Pulmonary artery endothelial cell (primary cell): Measurements from ENCODE around the gene OGDH. TPM values are rescaled to one million over a fixed set of nuclear protein-coding genes. Genes with fewer than 3 reads are reported as not detected.

Experiments used
- DNase-seq: peaks from one replicate; pipeline ENCODE4 v3.0.0-alpha.2; 2011; ENCODE audit warnings: low read depth, low spot score
- total RNA-seq: library from RNA; depleted of rRNA; stranded (reverse); fragments of >200 nt; gene quantifications from 2 replicates; pipeline ENCODE4 v1.2.3, GENCODE V29; 2014

The OGDH gene
- total RNA-seq, 1 donor from 2014 or later = 49.6 TPM

DNA sequence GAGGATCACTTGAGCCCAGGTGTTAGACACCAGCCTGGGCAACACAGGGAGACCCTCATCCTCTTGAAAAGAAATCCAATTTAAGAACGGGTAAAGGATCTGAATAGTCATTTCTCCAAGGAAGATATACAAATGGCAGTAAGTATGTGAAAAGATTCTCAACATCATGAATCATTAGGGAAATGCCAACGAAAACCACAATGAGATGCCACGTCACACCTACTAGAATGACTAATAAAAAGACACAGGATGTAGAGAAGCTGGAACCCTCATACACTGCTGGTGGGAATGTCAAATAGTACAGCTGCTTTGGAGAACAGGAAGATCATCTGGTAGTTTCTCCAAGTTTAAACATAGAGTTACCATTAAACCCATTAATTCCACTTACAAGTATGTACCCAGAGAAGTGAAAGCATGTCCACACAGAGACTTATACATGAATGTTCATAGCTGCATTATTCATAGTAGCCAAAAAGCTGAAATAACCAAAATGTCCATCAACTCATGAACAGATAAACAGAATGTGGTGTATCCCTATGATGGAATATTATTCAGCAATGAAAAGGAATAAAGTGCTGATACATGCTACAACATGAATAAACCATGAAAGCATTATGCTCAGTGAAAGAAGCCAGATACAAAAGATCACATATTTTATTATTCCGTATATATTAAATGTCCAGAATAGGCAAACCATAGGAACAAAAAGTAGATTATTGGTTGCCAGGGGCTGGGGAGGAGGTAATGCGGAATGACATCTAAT is 129.2 kb downstream of the OGDH start:
- DNase-seq = peak; percentile 84

DNA sequence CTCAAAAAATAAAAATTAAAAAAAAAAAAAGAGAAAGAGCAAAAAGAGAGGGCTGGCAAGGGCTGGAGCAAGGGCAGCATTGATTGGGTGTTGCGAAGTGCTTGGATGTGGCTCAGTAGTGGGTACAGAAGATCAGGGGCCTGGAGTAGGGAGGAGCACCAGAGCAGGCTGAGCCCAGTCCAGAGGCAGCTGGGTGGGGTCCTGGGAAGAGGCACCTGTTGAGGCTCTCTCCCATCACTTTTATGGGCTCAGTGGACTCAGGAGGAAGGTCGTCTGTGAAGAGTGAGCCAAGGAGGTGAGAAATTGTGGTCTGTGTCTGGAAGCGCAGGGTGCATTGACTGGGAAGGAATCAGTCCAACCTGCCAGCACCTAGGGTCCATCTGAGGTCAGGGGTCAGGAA is 130.5 kb downstream of the OGDH start:
- DNase-seq = no peak

GRCh38 chr7:44738051-44738723 is 131.8 kb downstream of the OGDH start:
- no peak for DNase-seq

DNA sequence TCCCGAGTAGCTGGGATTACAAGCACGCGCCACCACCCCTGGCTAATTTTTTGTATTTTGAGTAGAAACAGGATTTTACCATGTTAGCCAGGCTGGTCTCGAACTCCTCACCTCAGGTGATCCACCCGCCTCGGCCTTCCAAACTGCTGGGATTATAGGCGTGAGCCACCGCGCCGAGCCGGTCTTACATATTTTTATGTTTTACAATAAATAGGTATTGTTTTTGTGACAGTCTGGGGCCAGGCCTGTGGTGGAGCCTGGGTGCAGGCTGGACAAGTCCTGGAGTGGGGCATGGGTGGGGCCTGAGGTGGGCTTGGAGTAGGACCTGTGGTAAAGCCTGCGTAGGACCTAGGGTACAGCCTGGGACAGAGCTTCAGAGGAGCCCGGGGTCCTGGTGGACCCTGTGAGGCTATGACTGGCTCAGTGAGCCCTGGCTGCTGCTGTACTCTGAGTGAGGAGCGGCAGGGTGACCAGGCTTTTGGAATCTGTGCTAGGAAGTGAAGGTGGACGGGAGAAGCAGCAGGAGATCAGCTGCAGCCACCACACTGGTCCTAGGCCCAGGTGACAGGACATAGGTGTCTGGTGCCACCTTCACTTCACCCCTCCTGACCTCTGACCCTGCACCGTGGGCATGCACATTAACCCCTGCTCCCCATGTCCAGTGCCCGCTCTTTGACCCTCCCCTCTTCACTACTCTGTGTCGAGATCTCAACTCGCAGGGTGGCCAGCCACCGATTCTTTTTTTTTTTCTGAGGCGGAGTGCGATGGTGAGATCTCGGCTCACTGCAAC is 132.6 kb downstream of the OGDH start:
- DNase-seq = no peak

DNA sequence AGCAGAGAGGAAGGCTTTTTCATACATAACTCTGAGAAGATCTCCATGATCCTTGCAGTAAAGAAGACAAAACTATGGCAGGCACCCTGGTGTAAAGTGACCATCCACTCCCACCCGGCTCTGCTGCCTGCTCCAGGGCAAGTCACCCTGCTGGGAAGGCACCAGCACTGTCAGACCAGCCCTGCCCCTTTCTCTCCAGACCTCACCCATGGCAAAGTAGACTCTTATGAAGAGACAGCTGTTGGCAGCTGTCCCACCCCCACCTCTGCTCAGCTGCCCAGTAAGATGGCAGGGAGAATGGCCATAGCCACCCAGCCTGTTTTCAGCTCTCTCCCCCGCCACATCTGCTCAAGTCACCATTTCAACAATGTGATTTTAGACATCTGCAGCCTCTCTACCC is 133.6 kb downstream of the OGDH start:
- no peak for DNase-seq

DNA sequence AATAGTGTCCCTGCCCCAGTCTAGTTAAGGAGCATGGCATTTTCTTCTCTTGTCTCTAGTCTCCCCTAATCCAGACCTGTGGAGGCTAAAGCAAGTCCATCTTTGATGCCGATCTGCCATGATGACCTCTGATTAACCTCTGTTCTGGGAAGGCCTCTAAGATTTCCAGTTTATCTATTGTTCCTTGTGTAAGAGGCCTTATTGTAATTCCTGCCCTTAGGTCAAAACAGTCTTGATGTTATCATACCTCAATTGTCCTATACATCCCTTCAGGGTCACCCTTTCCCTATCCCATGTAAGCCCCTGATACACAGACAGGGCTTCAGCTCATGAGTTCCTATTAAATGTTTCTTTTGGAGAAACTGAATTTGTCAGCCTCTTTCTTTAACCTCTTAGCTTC is 137.3 kb downstream of the OGDH start:
- no peak for DNase-seq

DNA sequence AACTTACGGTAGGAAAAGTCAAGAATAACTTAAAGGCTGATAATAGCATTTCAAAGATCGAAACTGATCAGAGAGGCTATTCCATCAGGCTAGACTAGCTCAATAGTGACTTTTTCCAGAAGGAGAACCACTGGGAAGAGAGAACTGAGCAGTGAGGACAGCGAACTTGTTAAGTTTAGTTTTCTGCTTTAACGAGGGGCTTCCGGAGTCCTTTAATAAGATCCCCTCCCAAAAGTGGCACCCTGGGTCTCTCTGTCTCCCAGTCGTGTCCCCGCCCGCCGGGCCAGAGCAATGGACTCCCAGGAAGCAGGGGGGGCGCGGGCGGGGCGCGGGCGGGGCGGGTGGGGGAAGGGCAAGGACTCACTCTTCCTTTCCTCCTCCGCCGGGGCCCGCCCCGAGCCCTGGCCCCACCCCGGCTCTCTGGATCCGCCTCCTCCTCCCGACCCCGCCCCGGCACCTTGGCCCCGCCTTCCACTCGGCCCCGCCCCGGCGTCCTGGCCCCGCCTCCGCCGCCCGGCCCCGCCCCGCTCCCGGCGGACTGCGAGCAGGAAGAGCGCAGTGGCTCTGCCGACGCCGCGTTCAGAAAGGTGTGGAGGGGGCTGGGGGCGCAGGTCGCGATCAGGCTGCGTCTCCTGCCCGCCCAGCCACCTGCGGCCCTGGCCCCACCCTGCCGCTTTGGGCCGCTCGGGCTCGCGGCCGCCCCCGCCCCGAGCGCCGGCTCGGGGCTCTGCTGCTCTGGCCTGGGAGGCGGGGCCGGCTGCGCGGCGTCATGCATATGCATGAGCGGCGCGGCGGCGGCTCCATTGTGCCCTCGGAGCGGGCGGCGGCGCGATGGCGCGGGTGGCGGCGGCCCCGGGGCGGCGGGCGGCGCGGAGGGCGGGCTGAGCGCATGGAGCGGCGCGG is 141.9 kb downstream of the OGDH start, which contains the start of gene ZMIZ2:
ZMIZ2 (plus strand) TSS at position 803 of the 903 bp plus-strand sequence. CDS start 7,403 bp downstream, outside the sequence.
- peak; percentile 43 for DNase-seq

DNA sequence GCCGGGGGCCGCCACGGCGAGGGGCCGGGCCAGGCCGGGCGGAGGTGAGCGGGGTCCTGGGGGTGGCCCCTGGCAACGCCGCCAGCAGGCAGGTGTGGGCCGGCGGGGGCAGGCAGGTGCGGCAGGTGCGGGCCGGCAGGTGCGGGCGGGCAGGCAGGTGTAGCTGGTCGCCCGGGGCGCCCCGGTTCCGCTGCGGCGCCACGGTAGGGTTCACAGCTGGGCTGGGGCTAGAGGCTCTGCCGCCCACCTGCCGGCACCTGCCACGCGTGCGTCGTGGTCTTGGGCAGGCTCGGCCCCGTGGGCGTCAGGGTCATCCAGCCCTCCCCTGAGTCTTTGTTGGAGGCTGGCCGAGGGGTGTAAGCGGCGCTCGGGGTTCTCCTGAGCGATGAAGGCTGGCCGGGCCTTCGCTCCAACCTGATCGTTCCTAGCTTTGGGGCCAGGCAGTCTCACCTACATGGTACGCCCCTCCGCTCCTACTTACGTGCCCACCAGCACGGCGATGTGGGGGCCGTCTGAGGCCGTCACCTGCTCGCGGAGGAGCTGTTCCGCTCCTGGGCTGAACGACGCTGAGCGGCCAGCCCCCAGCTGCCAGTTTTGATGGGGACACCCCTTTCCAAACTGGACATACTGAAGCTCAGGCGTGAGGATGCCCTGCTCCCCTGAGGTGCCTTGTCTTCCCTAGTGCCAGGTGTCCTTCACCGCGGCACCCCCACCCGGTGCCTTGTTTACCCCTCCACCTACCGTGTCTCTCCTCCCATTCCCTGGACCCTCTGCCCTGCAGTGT is 142.7 kb downstream of the OGDH start:
- no peak for DNase-seq

DNA sequence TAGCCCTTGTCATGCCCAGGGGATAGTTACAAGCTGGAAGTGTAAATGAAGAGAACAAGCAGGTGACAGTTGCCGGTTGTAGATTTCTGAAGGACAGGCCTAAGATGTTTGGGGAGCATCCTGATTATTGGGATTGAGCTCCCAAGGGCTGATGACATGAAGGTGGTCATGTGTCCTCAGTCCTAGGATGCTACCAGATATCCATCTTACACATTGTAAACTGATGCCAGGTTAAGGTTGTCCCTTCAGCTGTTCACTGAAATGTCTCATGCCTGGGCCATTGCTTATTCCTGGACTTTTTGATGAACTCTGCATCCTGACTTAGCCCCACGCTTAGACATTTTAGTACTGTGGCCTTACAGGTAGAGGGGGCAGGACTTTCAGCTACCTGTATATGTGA is 143.6 kb downstream of the OGDH start:
- DNase-seq = no peak

GRCh38 chr7:44750424-44750823 is 144.0 kb downstream of the OGDH start:
- DNase-seq = no peak

GRCh38 chr7:44750921-44751571 is 144.6 kb downstream of the OGDH start:
- no peak for DNase-seq

DNA sequence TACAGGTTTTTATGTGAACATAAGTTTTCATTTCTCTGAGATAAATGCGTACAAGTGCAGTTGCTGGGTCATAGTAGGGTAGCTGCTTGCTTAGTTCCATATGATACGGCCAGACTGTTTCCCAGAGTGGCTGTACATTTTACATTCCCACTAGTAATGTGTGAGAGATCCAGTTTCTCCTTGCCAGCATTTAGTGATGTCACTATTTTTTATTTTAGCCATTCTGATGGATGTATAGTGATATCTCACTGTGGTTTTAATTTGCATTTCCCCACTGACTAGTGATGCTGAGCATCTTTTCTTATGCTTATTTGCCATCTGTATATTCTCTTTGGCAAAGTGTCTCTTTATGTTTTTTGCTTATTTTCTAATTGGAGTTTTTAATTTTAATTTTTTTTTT is 146.4 kb downstream of the OGDH start:
- DNase-seq = no peak

GRCh38 chr7:44754802-44755697 is 148.6 kb downstream of the OGDH start:
- no peak for DNase-seq

DNA sequence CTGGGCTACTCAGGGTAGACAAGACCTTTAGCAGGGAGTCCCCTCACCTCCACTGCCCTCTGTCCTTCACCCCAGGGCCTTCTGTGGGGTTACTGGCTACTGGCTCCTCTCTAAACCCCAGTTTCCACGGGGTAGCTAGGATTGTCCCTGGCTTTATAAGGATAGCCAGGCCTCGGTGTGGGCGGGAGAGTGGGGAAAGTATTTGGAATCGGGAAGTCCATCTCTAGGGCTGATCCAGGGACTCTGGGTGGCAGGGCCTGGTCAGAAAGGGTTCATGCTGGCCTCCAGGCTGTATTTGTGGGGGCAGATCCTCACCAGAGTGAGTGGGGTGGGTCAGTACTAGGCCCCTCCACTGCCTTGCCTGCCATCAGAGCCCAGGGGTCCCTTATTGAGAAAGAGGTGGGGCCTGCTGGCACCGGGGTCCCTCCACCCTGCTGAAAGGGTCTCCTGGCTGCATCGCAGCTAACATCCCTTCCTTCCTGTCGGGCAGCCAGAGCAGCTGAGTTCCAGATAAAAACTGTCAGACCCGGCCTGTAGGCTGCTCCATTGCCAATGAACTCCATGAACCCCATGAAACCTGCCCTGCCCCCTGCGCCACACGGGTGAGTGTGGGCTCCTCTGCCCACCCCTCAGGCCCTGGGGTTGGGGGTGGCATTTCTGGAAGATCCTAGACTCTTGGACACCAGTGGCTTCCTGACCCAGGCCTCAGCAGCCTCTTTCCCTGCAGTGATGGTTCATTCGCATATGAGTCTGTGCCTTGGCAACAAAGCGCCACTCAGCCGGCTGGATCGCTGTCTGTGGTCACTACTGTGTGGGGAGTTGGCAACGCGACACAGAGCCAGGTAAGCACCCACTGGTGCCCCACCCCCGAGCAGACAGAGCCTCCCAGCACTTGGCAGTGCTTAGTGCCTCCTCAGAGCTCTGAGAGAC is 149.5 kb downstream of the OGDH start:
- no peak for DNase-seq

DNA sequence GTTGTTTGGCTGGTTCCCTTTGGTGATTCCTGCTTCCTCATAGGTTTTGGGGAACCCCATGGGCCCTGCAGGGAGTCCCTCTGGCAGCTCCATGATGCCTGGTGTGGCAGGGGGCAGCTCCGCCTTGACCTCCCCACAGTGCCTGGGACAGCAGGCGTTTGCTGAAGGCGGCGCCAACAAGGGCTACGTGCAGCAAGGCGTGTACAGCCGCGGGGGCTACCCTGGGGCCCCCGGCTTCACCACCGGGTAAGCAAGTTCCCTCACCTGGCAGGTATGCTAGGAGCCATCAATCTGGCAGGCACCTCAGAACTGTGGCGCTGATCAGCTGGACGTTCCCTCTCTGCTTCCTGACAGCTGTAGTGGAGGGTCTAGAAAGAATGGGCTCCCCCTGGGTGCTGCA is 150.5 kb downstream of the OGDH start:
- no peak for DNase-seq

DNA sequence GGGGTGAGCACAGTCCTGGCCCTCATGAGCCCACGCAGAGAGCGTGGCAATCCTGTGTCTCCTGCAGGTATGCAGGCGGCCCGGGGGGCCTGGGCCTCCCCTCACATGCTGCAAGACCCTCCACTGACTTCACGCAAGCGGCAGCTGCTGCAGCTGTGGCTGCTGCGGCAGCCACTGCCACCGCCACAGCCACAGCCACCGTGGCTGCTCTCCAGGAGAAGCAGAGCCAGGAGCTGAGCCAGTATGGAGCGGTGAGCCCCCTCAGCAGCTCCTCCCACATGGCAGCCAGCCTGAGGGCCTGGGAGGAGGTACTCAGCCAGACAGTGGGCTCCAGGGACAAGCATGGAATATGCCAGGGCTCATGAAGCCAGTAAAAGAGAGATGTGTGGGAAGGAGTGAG is 150.9 kb downstream of the OGDH start:
- DNase-seq = no peak

- no peak for DNase-seq
These were observed 151.3 kb downstream of the OGDH start for GRCh38 chr7:44757739-44758138.
